ENCODE data around the gene PKD1. TPM values are rescaled to one million over a fixed set of nuclear protein-coding genes. Genes with fewer than 3 reads are reported as not detected.

PKD1 gene
- total and polyA plus RNA-seq, 2 of the 13 experiments (the other 11 are each of a cell fraction or from before 2014, with no cell fraction given) = 22.1 to 23.0 TPM

GRCh38 chr16:2184962-2185361 is 49.3 kb upstream of the PKD1 start:
- no peaks in the 10 kb centered on the region for H3K27me3 ChIP-seq (ENCODE audit: control insufficient read depth in 1 of 2, insufficient read depth in 2 of 2, low read length in 2 of 2)
- in situ Hi-C loops (cut with HindIII; ENCODE audit: extremely low pct_ligation_motif_present, low pct_unique_long_range_greater_than_20kb) = no loop called here
- H3K27ac ChIP-seq (ENCODE audit: extremely low read length, insufficient read depth, low read length) = no peak overlapping the region
- DNase-seq (ENCODE audit: low spot score) = no peak
- no peak for ATAC-seq
- no peaks in the 10 kb centered on the region for H3K79me2 ChIP-seq (ENCODE audit: insufficient read depth, low read length)
- no peaks in the 10 kb centered on the region for H3K9me3 ChIP-seq (ENCODE audit: low read length)
- H3K4me2 ChIP-seq (ENCODE audit: low read depth, low read length) = no peak overlapping the region
- no peak for FAIRE-seq
- no TSS peak for BruUV-seq (replicated peaks)
- H3K4me1 ChIP-seq (ENCODE audit: insufficient read depth, low read length) = peaks cover 24% of the 10 kb centered on the region
- ChIA-PET POLR2A (interaction anchor here (1.2 kb wide), 1 partner anchor 30 kb away, joined by 4 read pairs; the partner anchor contains the start of gene TRAF7), CTCF (ENCODE audit: low intra/inter-chr PET ratio, low total read pairs) (no interaction called here)
- no peak for TF ChIP-seq REPIN1 (CRISPR knock-in tag; IDR thresholded peaks at IDR 0.05; ENCODE audit: borderline replicate concordance, low read depth)
- TF ChIP-seq MZF1 (CRISPR knock-in tag; IDR thresholded peaks at IDR 0.05; ENCODE audit: borderline replicate concordance) = no peak
- no peak for TF ChIP-seq MED13 (CRISPR knock-in tag; IDR thresholded peaks at IDR 0.05)
- TF ChIP-seq HES4 (CRISPR knock-in tag; IDR thresholded peaks at IDR 0.05; ENCODE audit: borderline replicate concordance) = no peak
- TF ChIP-seq, protein P1, sequence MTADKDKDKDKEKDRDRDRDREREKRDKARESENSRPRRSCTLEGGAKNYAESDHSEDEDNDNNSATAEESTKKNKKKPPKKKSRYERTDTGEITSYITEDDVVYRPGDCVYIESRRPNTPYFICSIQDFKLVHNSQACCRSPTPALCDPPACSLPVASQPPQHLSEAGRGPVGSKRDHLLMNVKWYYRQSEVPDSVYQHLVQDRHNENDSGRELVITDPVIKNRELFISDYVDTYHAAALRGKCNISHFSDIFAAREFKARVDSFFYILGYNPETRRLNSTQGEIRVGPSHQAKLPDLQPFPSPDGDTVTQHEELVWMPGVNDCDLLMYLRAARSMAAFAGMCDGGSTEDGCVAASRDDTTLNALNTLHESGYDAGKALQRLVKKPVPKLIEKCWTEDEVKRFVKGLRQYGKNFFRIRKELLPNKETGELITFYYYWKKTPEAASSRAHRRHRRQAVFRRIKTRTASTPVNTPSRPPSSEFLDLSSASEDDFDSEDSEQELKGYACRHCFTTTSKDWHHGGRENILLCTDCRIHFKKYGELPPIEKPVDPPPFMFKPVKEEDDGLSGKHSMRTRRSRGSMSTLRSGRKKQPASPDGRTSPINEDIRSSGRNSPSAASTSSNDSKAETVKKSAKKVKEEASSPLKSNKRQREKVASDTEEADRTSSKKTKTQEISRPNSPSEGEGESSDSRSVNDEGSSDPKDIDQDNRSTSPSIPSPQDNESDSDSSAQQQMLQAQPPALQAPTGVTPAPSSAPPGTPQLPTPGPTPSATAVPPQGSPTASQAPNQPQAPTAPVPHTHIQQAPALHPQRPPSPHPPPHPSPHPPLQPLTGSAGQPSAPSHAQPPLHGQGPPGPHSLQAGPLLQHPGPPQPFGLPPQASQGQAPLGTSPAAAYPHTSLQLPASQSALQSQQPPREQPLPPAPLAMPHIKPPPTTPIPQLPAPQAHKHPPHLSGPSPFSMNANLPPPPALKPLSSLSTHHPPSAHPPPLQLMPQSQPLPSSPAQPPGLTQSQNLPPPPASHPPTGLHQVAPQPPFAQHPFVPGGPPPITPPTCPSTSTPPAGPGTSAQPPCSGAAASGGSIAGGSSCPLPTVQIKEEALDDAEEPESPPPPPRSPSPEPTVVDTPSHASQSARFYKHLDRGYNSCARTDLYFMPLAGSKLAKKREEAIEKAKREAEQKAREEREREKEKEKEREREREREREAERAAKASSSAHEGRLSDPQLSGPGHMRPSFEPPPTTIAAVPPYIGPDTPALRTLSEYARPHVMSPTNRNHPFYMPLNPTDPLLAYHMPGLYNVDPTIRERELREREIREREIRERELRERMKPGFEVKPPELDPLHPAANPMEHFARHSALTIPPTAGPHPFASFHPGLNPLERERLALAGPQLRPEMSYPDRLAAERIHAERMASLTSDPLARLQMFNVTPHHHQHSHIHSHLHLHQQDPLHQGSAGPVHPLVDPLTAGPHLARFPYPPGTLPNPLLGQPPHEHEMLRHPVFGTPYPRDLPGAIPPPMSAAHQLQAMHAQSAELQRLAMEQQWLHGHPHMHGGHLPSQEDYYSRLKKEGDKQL (CRISPR knock-in tag; IDR thresholded peaks at IDR 0.05; ENCODE audit: low read depth) = no peak
- 0 out of 2 replicates have a peak, but pooled peaks have one; percentile 26 for TF ChIP-seq ZBTB33 (CRISPR knock-in tag; IDR thresholded peaks at IDR 0.05)
- H2AFZ ChIP-seq (ENCODE audit: low read length) = no peak overlapping the region
- H3K4me3 ChIP-seq (replicated peaks in 1 of 3; ENCODE audit: insufficient read depth in 1 of 3, low read depth in 2 of 3, low read length in 3 of 3) = no peak overlapping the region
- intact Hi-C loops (cut with micrococcal nuclease; ENCODE audit: unreplicated experiment) = no loop called here
- WGBS (ENCODE audit: low lambda C conversion rate) = 76% methylated on average over 7 of the region's 20 CpGs
- no peak overlapping the region for H3K9ac ChIP-seq (ENCODE audit: insufficient read depth, low read depth, low read length)
- no peaks in the 10 kb centered on the region for H3K36me3 ChIP-seq (replicated peaks in 1 of 2; ENCODE audit: control insufficient read depth in 1 of 2, insufficient read depth in 2 of 2, low read length in 2 of 2)
- H4K20me1 ChIP-seq (ENCODE audit: insufficient read depth, low read length) = no peaks in the 10 kb centered on the region
